Suprapubic skin (tissue), 4 donors: Measurements from ENCODE around the gene CIBAR2.
A peak's percentile ranks its signal among the peaks of the same experiment; 100 is the strongest.

ENCODE experiments used
- CTCF ChIP-seq, 2 donors: fragments of 200-600 bp in 1 of 2; fragments of 450-650 bp in 1 of 2; sonication (generic) in 1 of 2; IDR thresholded peaks; one replicate each; pipeline ENCODE4 v1.5.1; 2016 to 2019; ENCODE audit warnings: antibody characterized with exemption in 2 of 2, mild to moderate bottlenecking in 1 of 2, moderate library complexity in 1 of 2
- POLR2A ChIP-seq, 2 donors: fragments of 450-650 bp; IDR thresholded peaks; one replicate each; pipeline ENCODE4 v1.6.1; 2017; ENCODE audit warnings: antibody characterized with exemption in 2 of 2, mild to moderate bottlenecking in 2 of 2, moderate library complexity in 2 of 2
- POLR2AphosphoS5 ChIP-seq, 3 donors: sonication (generic); formaldehyde crosslinking; IDR thresholded peaks; one replicate each; pipeline ENCODE4 v1.6.1; 2017; ENCODE audit warnings: antibody characterized with exemption in 3 of 3

- no peak for TF ChIP-seq POLR2A (IDR thresholded peaks at IDR 0.05)
- TF ChIP-seq POLR2AphosphoS5 (IDR thresholded peaks at IDR 0.05) = peak in 1 of 3 donors; percentile 13
- no peak for TF ChIP-seq CTCF (IDR thresholded peaks at IDR 0.05)
These were observed 24.5 kb upstream of the CIBAR2 start for GRCh38 chr16:85136702-85137322.
